PFSK-1 (cell line): Measurements from ENCODE around the gene PGAM1.

Experiments used
- FOXP2 ChIP-seq: optimal IDR thresholded peaks from 2 replicates; pipeline ENCODE3; 2011; ENCODE audit warnings: borderline replicate concordance, control low read depth, inconsistent platforms; ENCODE audit not compliant: insufficient read depth; ENCODE audit errors: extremely low read length, extremely low read depth
- POLR2AphosphoS5 ChIP-seq: IDR thresholded peaks from 2 replicates; pipeline ENCODE4 v1.6.1; 2012; ENCODE audit warnings: low read depth, mild to moderate bottlenecking, control low read depth, low read length, moderate library complexity
- SIN3A ChIP-seq: IDR thresholded peaks from 2 replicates; pipeline ENCODE4 v1.6.1; 2012; ENCODE audit warnings: mild to moderate bottlenecking, low read length, moderate library complexity, borderline replicate concordance; ENCODE audit not compliant: insufficient read depth
- TAF1 ChIP-seq: IDR thresholded peaks from 2 replicates; pipeline ENCODE4 v1.6.1; 2012; ENCODE audit warnings: low read length, control low read depth, borderline replicate concordance; ENCODE audit not compliant: insufficient read depth
- TF ChIP-seq, protein P1 (sequence below), 2 experiments: IDR thresholded peaks; 2 replicates each; pipeline versions ENCODE4 v1.6.1 to v1.8.0; 2011 to 2012; ENCODE audit warnings: low read depth in 2 of 2, low read length in 2 of 2, control low read depth in 1 of 2, inconsistent platforms in 1 of 2, mild to moderate bottlenecking in 1 of 2, moderate library complexity in 1 of 2; ENCODE audit not compliant: insufficient read depth in 1 of 2

PGAM1 gene

DNA sequence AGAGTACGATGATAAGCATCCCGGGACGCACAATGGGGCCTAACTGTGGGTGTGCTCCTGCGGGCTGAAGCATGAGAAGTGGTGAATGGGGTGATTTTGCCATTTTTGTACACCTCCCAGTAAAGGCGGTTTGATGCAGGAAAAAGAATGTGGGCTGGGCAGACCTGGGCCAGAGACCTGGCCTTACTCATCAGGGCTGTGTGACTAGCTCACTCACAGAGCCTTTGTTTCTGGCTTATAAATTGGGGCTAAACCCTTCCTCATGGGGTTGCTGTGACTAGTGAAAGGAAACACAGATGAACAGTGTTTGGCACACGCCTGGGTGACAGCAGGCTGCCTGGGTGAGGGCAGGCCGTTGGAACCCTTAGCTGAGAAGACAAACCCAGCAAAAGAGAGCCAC, 42.8 kb upstream of the PGAM1 start:
- TF ChIP-seq POLR2AphosphoS5, result no peak
- TF ChIP-seq SIN3A, result no peak
- TF ChIP-seq, protein P1, sequence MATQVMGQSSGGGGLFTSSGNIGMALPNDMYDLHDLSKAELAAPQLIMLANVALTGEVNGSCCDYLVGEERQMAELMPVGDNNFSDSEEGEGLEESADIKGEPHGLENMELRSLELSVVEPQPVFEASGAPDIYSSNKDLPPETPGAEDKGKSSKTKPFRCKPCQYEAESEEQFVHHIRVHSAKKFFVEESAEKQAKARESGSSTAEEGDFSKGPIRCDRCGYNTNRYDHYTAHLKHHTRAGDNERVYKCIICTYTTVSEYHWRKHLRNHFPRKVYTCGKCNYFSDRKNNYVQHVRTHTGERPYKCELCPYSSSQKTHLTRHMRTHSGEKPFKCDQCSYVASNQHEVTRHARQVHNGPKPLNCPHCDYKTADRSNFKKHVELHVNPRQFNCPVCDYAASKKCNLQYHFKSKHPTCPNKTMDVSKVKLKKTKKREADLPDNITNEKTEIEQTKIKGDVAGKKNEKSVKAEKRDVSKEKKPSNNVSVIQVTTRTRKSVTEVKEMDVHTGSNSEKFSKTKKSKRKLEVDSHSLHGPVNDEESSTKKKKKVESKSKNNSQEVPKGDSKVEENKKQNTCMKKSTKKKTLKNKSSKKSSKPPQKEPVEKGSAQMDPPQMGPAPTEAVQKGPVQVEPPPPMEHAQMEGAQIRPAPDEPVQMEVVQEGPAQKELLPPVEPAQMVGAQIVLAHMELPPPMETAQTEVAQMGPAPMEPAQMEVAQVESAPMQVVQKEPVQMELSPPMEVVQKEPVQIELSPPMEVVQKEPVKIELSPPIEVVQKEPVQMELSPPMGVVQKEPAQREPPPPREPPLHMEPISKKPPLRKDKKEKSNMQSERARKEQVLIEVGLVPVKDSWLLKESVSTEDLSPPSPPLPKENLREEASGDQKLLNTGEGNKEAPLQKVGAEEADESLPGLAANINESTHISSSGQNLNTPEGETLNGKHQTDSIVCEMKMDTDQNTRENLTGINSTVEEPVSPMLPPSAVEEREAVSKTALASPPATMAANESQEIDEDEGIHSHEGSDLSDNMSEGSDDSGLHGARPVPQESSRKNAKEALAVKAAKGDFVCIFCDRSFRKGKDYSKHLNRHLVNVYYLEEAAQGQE (IDR thresholded peaks at IDR 0.05; ENCODE audit: insufficient read depth in 1 of 2, low read depth in 2 of 2, low read length in 2 of 2), result no peak

GRCh38 chr10:97384156-97384555, 41.8 kb upstream of the PGAM1 start:
- TF ChIP-seq FOXP2, result no peak
- no peak for TF ChIP-seq POLR2AphosphoS5
- TF ChIP-seq TAF1, result no peak
- TF ChIP-seq, protein P1 (IDR thresholded peaks at IDR 0.05; ENCODE audit: insufficient read depth in 1 of 2, low read depth in 2 of 2, low read length in 2 of 2), result no peak
- TF ChIP-seq SIN3A, result no peak

- TF ChIP-seq SIN3A (no peak), TAF1 (no peak), FOXP2 (no peak), POLR2AphosphoS5 (no peak)
- TF ChIP-seq, protein P1 (IDR thresholded peaks at IDR 0.05; ENCODE audit: insufficient read depth in 1 of 2, low read depth in 2 of 2, low read length in 2 of 2), result no peak
Measured at GRCh38 chr10:97384641-97385040, 41.4 kb upstream of the PGAM1 start.

- TF ChIP-seq, protein P1 (IDR thresholded peaks at IDR 0.05; ENCODE audit: insufficient read depth in 1 of 2, low read depth in 2 of 2, low read length in 2 of 2), result no peak
- TF ChIP-seq POLR2AphosphoS5 (no peak), SIN3A (no peak), TAF1 (no peak), FOXP2 (no peak)
Measured at GRCh38 chr10:97385565-97385964, 40.4 kb upstream of the PGAM1 start.

- TF ChIP-seq POLR2AphosphoS5 (no peak), FOXP2 (no peak), TAF1 (no peak)
Measured at GRCh38 chr10:97388152-97388551, 37.8 kb upstream of the PGAM1 start.
